Endodermal cell (in vitro differentiated cells): ENCODE data around the gene EIF3D. TPM values are rescaled to one million over a fixed set of nuclear protein-coding genes. Genes with fewer than 3 reads are reported as not detected.

Experiments used
- DNase-seq: peaks from one replicate; pipeline ENCODE4 v3.0.0-alpha.2; 2017
- H3K27ac ChIP-seq: 2 replicates; pipeline ENCODE4 v1.5.1; 2013; ENCODE audit warnings: mild to moderate bottlenecking, low read depth, low read length, moderate library complexity
- H3K27me3 ChIP-seq: 2 replicates; pipeline ENCODE4 v1.6.1; 2013; ENCODE audit warnings: mild to moderate bottlenecking, low read length, moderate library complexity; ENCODE audit not compliant: insufficient read depth, control insufficient read depth, poor library complexity, severe bottlenecking
- H3K36me3 ChIP-seq: 2 replicates; pipeline ENCODE4 v1.7.0; 2013; ENCODE audit warnings: mild to moderate bottlenecking, low read length, moderate library complexity; ENCODE audit not compliant: control insufficient read depth, insufficient read depth
- H3K4me1 ChIP-seq: one replicate; pipeline ENCODE4 v1.7.0; 2013; ENCODE audit warnings: low read length; ENCODE audit not compliant: control insufficient read depth, insufficient read depth
- H3K4me3 ChIP-seq: 2 replicates; pipeline ENCODE4 v1.5.1; 2013; ENCODE audit warnings: mild to moderate bottlenecking, low read length, moderate library complexity
- H3K9ac ChIP-seq: 2 replicates; pipeline ENCODE4 v1.6.1; 2013; ENCODE audit warnings: mild to moderate bottlenecking, low read length, moderate library complexity; ENCODE audit not compliant: poor library complexity, severe bottlenecking; ENCODE audit errors: extremely low read depth
- H3K9me3 ChIP-seq: 2 replicates; pipeline ENCODE4 v1.6.1; 2013; ENCODE audit warnings: mild to moderate bottlenecking, low read length, moderate library complexity; ENCODE audit not compliant: control insufficient read depth
- H3K27ac Mint-ChIP-seq: 2 replicates; pipeline ENCODE4 v1.8.0; 2020; ENCODE audit warnings: mixed read lengths
- H3K27me3 Mint-ChIP-seq: 2 replicates; pipeline ENCODE4 v1.8.0; 2021; ENCODE audit warnings: mild to moderate bottlenecking, mixed read lengths; ENCODE audit not compliant: insufficient read depth
- H3K36me3 Mint-ChIP-seq: 2 replicates; pipeline ENCODE4 v1.8.0; 2020; ENCODE audit warnings: low read depth, mixed read lengths
- H3K4me1 Mint-ChIP-seq: 2 replicates; pipeline ENCODE4 v1.8.0; 2020; ENCODE audit warnings: mixed read lengths
- H3K4me3 Mint-ChIP-seq: 2 replicates; pipeline ENCODE4 v1.8.0; 2020; ENCODE audit warnings: mild to moderate bottlenecking, moderate library complexity, mixed read lengths
- H3K9me3 Mint-ChIP-seq: 2 replicates; pipeline ENCODE4 v1.8.0; 2020; ENCODE audit warnings: mild to moderate bottlenecking, mixed read lengths
- CTCF ChIP-seq: fragments of 200-600 bp; sonication (generic); conservative IDR thresholded peaks from 2 replicates; pipeline ENCODE4 v1.5.0; 2021; ENCODE audit warnings: antibody characterized with exemption, mild to moderate bottlenecking
- WGBS, 2 experiments: methylation state at CpG; one replicate each; pipeline versions ENCODE4 v1.1.5 to v1.1.7; 2013; ENCODE audit warnings: missing lambda C conversion rate in 2 of 2, mixed read lengths in 1 of 2; ENCODE audit not compliant: insufficient coverage in 1 of 2, insufficient read length in 1 of 2; 5-methylcytosine and 5-hydroxymethylcytosine counted together
- total RNA-seq, 2 donors: library from RNA; stranded (reverse); fragmentation: NEBNext Ultra II Directional in 1 of 2; extraction: Animal tissue kit (Norgen Biotek cat#: 25700) in 1 of 2; gene quantifications; 2 replicates in 1 of 2; 3 replicates in 1 of 2; pipeline ENCODE4 v1.2.1, GENCODE V29; 2021

Gene EIF3D
- total RNA-seq, 2 donors from 2014 or later: 157 to 196 TPM

GRCh38 chr22:36546092-36546804, 17.3 kb upstream of the EIF3D start:
- no peaks in the 10 kb centered on the region for H3K27me3 ChIP-seq
- no peaks in the 10 kb centered on the region for H3K36me3 ChIP-seq
- Mint-ChIP-seq H3K36me3 (no peaks in the 10 kb centered on the region), H3K4me1 (peaks cover 1% of the 10 kb centered on the region), H3K27ac (no peak overlapping the region), H3K27me3 (peaks cover 4% of the 10 kb centered on the region), H3K9me3 (no peaks in the 10 kb centered on the region), H3K4me3 (no peak overlapping the region)
- H3K9ac ChIP-seq: no peak overlapping the region
- no peak overlapping the region for H3K27ac ChIP-seq
- no peaks in the 10 kb centered on the region for H3K4me1 ChIP-seq
- whole genome bisulfite sequencing, 2 experiments: 41 to 53% methylated on average over 12 to 21 of the region's 23 CpGs
- peak; percentile 88 for DNase-seq
- peak; percentile 93 for TF ChIP-seq CTCF
- H3K4me3 ChIP-seq: no peak overlapping the region
- no peaks in the 10 kb centered on the region for H3K9me3 ChIP-seq

DNA sequence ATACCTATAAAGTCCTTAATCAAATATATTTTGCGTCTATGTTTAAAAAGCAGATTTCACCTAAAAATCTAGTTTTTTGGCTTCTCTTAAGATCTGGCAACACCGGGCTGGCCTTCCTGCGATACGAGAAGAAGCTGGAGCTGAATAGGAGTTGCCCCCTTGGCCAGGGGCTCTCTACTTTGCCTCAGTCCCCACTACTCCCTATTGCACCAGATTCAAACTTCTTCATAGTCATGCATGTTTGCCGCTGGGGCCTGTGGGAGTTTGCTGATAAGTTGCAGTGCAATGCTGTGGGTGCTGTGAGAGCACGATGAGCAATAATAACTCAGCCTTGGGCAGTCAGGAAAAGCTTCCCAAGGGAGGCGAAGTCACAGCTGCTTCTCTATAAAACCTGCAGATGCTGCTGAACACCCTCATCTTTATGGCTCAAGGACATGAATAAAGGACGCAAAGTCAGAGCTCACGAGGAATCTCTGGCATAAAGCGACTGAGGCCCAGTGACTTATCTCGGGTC, 15.2 kb upstream of the EIF3D start:
- Mint-ChIP-seq H3K36me3 (no peaks in the 10 kb centered on the region), H3K4me3 (no peak overlapping the region)

GRCh38 chr22:36541831-36542411, 13.0 kb upstream of the EIF3D start:
- H3K36me3 Mint-ChIP-seq: no peaks in the 10 kb centered on the region
- WGBS, 2 experiments: 94 to 97% methylated on average over 6 to 9 of the region's 9 CpGs
- Histone ChIP-seq H3K9me3 (no peaks in the 10 kb centered on the region), H3K27ac (no peak overlapping the region), H3K27me3 (no peaks in the 10 kb centered on the region), H3K4me3 (no peak overlapping the region), H3K9ac (no peak overlapping the region), H3K36me3 (no peaks in the 10 kb centered on the region), H3K4me1 (no peaks in the 10 kb centered on the region)
- DNase-seq: no peak
- peaks cover 1% of the 10 kb centered on the region for H3K4me1 Mint-ChIP-seq
- no peaks in the 10 kb centered on the region for H3K9me3 Mint-ChIP-seq
- TF ChIP-seq CTCF: no peak
- no peak overlapping the region for H3K27ac Mint-ChIP-seq
- H3K27me3 Mint-ChIP-seq: peaks cover 2% of the 10 kb centered on the region
- H3K4me3 Mint-ChIP-seq: no peak overlapping the region

More for the DNA sequence above, 15.2 kb upstream of the EIF3D start:
- no peak overlapping the region for H3K4me3 ChIP-seq
- Mint-ChIP-seq H3K4me1 (peaks cover 1% of the 10 kb centered on the region), H3K9me3 (no peaks in the 10 kb centered on the region), H3K27me3 (peaks cover 2% of the 10 kb centered on the region), H3K27ac (no peak overlapping the region)
- no peak overlapping the region for H3K9ac ChIP-seq
- no peak overlapping the region for H3K27ac ChIP-seq
- H3K36me3 ChIP-seq: no peaks in the 10 kb centered on the region
- no peak for TF ChIP-seq CTCF
- H3K4me1 ChIP-seq: no peaks in the 10 kb centered on the region
- WGBS, 2 experiments: 88 to 92% methylated on average over 10 to 11 of the region's 11 CpGs
- H3K27me3 ChIP-seq: no peaks in the 10 kb centered on the region
- no peak for DNase-seq
- no peaks in the 10 kb centered on the region for H3K9me3 ChIP-seq
